Muscle of leg (tissue), 11 donors: Measurements from ENCODE around the gene PAXX. TPM values are rescaled to one million over a fixed set of nuclear protein-coding genes. Genes with fewer than 3 reads are reported as not detected.

Experiments
- DNase-seq: peaks from one replicate; pipeline ENCODE4 v3.0.0; 2013
- H3K27ac ChIP-seq: one replicate; pipeline ENCODE4 v1.5.1; 2013; ENCODE audit warnings: mild to moderate bottlenecking, low read length, control low read depth
- H3K27me3 ChIP-seq: one replicate; pipeline ENCODE4 v1.6.1; 2013; ENCODE audit warnings: low read length; ENCODE audit not compliant: control insufficient read depth, insufficient read depth
- H3K36me3 ChIP-seq: one replicate; pipeline ENCODE4 v1.6.1; 2013; ENCODE audit warnings: low read length; ENCODE audit not compliant: control insufficient read depth, insufficient read depth
- H3K4me1 ChIP-seq: one replicate; pipeline ENCODE4 v1.6.1; 2013; ENCODE audit warnings: low read length; ENCODE audit not compliant: control insufficient read depth, insufficient read depth
- H3K4me3 ChIP-seq: one replicate; pipeline ENCODE4 v1.5.1; 2013; ENCODE audit warnings: low read length, control low read depth
- H3K9me3 ChIP-seq: replicated peaks from 2 replicates; pipeline ENCODE4 v1.6.1; 2013; ENCODE audit warnings: low read depth, low read length; ENCODE audit not compliant: control insufficient read depth
- WGBS: methylation state at CpG from one replicate; pipeline ENCODE4 v1.1.5; 2013; ENCODE audit warnings: missing lambda C conversion rate; ENCODE audit not compliant: insufficient coverage; 5-methylcytosine and 5-hydroxymethylcytosine counted together
- polyA plus RNA-seq, 8 donors: library from polyadenylated mRNA; unstranded; fragments of 120-200 nt; gene quantifications; one replicate each; pipeline versions ENCODE4 v1.2.1 to v1.2.3, GENCODE V29; 2013; ENCODE audit warnings: inconsistent platforms in 1 of 8, low replicate concordance in 1 of 8; ENCODE audit not compliant: insufficient read length in 8 of 8, insufficient read depth in 1 of 8
- total RNA-seq: library from RNA; stranded (reverse); fragments of 120-200 nt; gene quantifications from one replicate; pipeline ENCODE4 v1.2.4, GENCODE V29; 2013

The PAXX gene
- total and polyA plus RNA-seq, 9 donors: 19.1 to 31.7 (median 27.0) TPM

- no peak overlapping the region for H3K27ac ChIP-seq
- H3K36me3 ChIP-seq: no peaks in the 10 kb centered on the region
- H3K9me3 ChIP-seq: no peaks in the 10 kb centered on the region
- DNase-seq: no peak
- peaks cover 3% of the 10 kb centered on the region for H3K27me3 ChIP-seq
- H3K4me3 ChIP-seq: no peak overlapping the region
- H3K4me1 ChIP-seq: peaks cover 37% of the 10 kb centered on the region
- 84% methylated on average over 15 of the region's 29 CpGs for WGBS
Observed at GRCh38 chr9:136973618-136974617, 18.3 kb upstream of the PAXX start.

DNA sequence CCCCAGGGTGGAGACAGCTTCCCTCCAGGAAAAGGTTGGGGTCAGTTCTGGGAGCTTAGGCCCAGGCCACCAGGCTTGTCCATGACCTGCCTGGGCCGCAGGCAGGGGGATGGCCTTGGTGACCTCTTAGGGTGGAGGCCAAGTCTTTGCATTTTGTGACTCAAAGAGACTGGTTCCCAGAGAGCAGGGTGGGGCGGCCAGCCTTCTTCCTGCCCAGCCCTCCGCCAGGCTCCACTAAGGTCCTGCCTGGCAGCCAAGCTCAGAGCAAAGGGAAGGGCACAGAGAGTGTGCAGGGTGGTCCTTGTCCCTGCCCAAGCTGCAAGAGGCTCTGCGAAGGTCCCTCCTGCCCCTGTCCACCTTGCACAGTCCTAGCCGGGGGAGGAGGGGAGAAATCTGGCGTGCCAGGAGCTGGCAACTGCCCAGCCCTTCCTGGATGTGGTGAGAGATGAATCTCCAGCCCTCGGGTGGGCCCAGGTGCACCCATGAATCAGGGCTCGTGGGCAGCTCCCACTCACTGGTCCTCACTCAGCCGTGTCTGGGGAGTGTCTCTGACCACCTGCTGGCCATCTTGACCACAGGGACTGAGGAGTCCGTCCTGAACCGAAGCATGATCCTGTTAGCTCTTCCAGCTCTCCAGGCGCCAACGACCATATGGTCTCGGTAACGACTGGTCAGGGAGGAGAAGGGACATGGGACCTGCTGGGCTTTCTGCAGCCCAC lies 17.2 kb upstream of the PAXX start:
- Histone ChIP-seq H3K9me3 (no peaks in the 10 kb centered on the region), H3K36me3 (no peaks in the 10 kb centered on the region), H3K27ac (no peak overlapping the region), H3K27me3 (peaks cover 3% of the 10 kb centered on the region), H3K4me3 (no peak overlapping the region), H3K4me1 (peaks cover 37% of the 10 kb centered on the region)
- 60% methylated on average over 13 of the region's 15 CpGs for WGBS
- DNase-seq: no peak

- H3K4me1 ChIP-seq: peaks cover 37% of the 10 kb centered on the region
- WGBS: 51% methylated on average over 7 of the region's 14 CpGs
- no peaks in the 10 kb centered on the region for H3K36me3 ChIP-seq
- H3K27ac ChIP-seq: no peak overlapping the region
- H3K27me3 ChIP-seq: peaks cover 3% of the 10 kb centered on the region
- peak; percentile 57 for DNase-seq
- H3K4me3 ChIP-seq: no peak overlapping the region
- H3K9me3 ChIP-seq: no peaks in the 10 kb centered on the region
Observed at GRCh38 chr9:136975644-136976043, 16.6 kb upstream of the PAXX start.

DNA sequence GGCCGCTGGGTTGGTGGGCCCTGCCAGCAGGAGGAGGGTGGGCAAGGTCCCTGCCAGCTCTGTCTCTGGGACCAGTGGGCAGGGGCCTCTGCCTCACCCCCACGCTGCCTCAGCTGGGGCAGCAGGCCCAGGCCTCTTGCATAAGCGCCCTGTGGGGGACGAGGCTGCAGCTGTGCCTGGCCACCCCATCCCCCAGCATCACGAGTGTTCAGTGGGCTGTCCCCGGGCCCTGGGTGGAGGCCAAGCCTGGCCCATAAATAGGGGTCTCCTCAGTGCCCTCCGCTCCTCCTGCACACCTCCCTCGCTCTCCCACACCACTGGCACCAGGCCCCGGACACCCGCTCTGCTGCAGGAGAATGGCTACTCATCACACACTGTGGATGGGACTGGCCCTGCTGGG lies 15.0 kb upstream of the PAXX start, which contains the start of gene PTGDS:
Gene PTGDS, plus strand, starts transcription at position 282 of the 400 bp plus-strand sequence. Its CDS starts 75 bp downstream, at position 357.
- Histone ChIP-seq H3K36me3 (no peaks in the 10 kb centered on the region), H3K27me3 (peaks cover 8% of the 10 kb centered on the region), H3K9me3 (no peaks in the 10 kb centered on the region), H3K4me1 (peaks cover 37% of the 10 kb centered on the region), H3K27ac (no peak within 1 kb of the TSS), H3K4me3 (peak within 1 kb of the TSS; percentile 37)
- peak; percentile 71 for DNase-seq
- 59% methylated on average over 9 of the region's 10 CpGs for WGBS

GRCh38 chr9:136977649-136978072 lies 14.6 kb upstream of the PAXX start:
- Histone ChIP-seq H3K27me3 (peaks cover 12% of the 10 kb centered on the region), H3K27ac (no peak overlapping the region), H3K4me1 (peaks cover 37% of the 10 kb centered on the region), H3K4me3 (peak overlapping the region; percentile 37), H3K36me3 (no peaks in the 10 kb centered on the region), H3K9me3 (no peaks in the 10 kb centered on the region)
- DNase-seq: no peak
- WGBS: 8% methylated on average over 31 of the region's 33 CpGs

DNA sequence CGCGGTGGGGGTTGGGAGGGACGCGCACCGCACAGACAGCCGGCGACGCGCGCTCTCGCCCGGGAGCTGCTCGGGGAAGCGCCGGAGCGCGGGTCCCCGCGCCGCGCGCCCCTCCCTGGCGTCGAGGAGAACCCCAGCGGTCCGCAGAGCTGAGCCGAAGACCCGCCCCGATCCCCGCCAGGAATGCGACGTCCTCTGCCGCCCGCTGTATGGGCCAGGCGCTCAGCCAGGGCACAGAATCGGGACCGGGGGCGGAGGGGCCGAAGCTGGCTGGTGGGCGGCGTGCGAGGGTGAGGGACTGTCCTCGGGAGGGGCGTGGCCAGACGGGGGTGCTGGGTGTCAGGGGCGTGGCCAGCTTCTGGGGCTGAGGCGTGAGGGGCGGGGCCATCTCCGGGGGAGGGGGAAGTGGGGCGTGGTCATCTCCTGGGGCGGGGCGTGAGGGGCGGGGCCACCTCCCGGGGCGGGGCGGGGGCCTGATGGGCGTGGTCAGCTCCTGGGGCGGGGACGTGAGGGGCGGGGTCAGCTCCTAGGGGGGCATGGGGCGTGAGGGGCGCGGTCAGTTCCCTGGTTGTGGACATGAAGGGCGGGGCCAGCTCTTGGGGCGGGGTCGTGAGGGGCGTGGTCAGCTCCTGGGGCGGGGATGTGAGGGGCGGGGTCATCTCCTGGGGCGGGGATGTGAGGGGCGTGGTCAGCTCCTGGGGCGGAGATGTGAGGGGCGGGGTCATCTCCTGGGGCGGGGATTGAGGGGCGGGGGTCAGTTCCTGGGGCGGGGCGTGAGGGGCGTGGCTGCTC lies 14.0 kb upstream of the PAXX start:
- no peaks in the 10 kb centered on the region for H3K9me3 ChIP-seq
- peak overlapping the region; percentile 37 for H3K4me3 ChIP-seq
- peaks cover 37% of the 10 kb centered on the region for H3K4me1 ChIP-seq
- peak; percentile 70 for DNase-seq
- H3K27ac ChIP-seq: no peak overlapping the region
- under 1% methylated on average over 45 of the region's 78 CpGs for WGBS
- no peaks in the 10 kb centered on the region for H3K36me3 ChIP-seq
- peaks cover 18% of the 10 kb centered on the region for H3K27me3 ChIP-seq

GRCh38 chr9:136978865-136979544 lies 13.2 kb upstream of the PAXX start:
- no peaks in the 10 kb centered on the region for H3K9me3 ChIP-seq
- H3K4me1 ChIP-seq: peaks cover 37% of the 10 kb centered on the region
- H3K27ac ChIP-seq: no peak overlapping the region
- no peak for DNase-seq
- WGBS: 50% methylated on average over 28 of the region's 41 CpGs
- peaks cover 25% of the 10 kb centered on the region for H3K27me3 ChIP-seq
- H3K36me3 ChIP-seq: no peaks in the 10 kb centered on the region
- no peak overlapping the region for H3K4me3 ChIP-seq

DNA sequence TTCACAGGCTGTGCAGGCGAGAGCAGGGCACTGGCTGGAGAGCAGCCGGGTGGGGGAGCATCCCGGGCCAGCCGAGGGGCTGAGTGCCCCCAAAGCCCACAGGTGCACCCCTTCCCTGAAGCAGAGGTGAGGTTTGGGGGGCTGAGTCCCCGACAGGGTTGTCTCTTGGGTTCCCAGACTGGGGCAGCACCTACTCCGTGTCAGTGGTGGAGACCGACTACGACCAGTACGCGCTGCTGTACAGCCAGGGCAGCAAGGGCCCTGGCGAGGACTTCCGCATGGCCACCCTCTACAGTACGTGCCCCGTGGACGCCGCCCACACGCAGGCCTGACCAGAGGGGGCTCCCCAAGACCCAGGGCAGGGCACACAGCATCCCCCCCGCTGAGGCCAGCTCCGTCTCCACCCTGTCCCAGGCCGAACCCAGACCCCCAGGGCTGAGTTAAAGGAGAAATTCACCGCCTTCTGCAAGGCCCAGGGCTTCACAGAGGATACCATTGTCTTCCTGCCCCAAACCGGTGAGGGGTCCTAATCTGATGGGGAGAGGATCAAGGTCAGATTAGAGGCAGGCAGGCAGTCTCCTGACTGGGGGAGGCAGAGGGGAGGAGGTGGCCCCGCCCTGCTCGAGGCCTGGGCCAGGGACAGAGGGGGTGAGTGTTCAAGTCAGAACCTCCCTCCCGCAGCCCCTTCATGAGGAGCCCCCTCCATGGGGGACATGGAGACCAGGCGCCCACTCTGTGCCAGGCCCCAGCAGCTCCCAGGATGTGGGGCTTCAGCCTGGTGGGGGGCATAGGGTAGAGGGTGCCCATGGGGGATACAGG lies 12.2 kb upstream of the PAXX start:
- no peak overlapping the region for H3K27ac ChIP-seq
- peaks cover 35% of the 10 kb centered on the region for H3K27me3 ChIP-seq
- no peaks in the 10 kb centered on the region for H3K36me3 ChIP-seq
- no peak overlapping the region for H3K4me3 ChIP-seq
- 78% methylated on average over 21 of the region's 26 CpGs for WGBS
- H3K9me3 ChIP-seq: no peaks in the 10 kb centered on the region
- DNase-seq: no peak
- H3K4me1 ChIP-seq: peaks cover 34% of the 10 kb centered on the region
